RWPE2 (cell line): ENCODE results near the gene BOLA3.

Experiments
- ATAC-seq: fragments of 200-7000 bp; cut with Tn5 transposase; 3 replicates; pipeline ENCODE4 v1.9.1; 2021; ENCODE audit warnings: low read depth
- DNase-seq: peaks from one replicate; pipeline ENCODE4 v3.0.0-alpha.2; 2020; ENCODE audit warnings: low spot score
- H3K27ac ChIP-seq: fragments of 450-650 bp; 2 replicates; pipeline ENCODE4 v1.5.1; 2017; ENCODE audit warnings: mild to moderate bottlenecking; ENCODE audit not compliant: poor library complexity, severe bottlenecking
- H3K27me3 ChIP-seq: fragments of 250-450 bp; sonication (Bioruptor Pico); 2 replicates; pipeline ENCODE4 v1.5.1; 2021; ENCODE audit warnings: mild to moderate bottlenecking, moderate library complexity; ENCODE audit not compliant: insufficient read depth, poor library complexity, severe bottlenecking
- H3K36me3 ChIP-seq: fragments of 250-450 bp; sonication (Bioruptor Pico); 2 replicates; pipeline ENCODE4 v1.5.1; 2020; ENCODE audit warnings: low read depth, mild to moderate bottlenecking, moderate library complexity
- H3K4me1 ChIP-seq: fragments of 250-450 bp; sonication (Bioruptor Pico); 2 replicates; pipeline ENCODE4 v1.5.1; 2021; ENCODE audit warnings: mild to moderate bottlenecking, moderate library complexity; ENCODE audit not compliant: insufficient read depth, poor library complexity, severe bottlenecking
- H3K4me3 ChIP-seq: fragments of 250-450 bp; sonication (Bioruptor Pico); 2 replicates; pipeline ENCODE4 v1.5.1; 2021; ENCODE audit warnings: mild to moderate bottlenecking, moderate library complexity; ENCODE audit not compliant: severe bottlenecking
- H3K9me3 ChIP-seq: fragments of 250-450 bp; sonication (Bioruptor Pico); 2 replicates; pipeline ENCODE4 v1.5.1; 2021; ENCODE audit warnings: mild to moderate bottlenecking, moderate library complexity; ENCODE audit not compliant: severe bottlenecking
- TF ChIP-seq, protein P1 (sequence below): fragments of 450-650 bp; IDR thresholded peaks from one replicate; pipeline ENCODE4 v1.5.1; 2017; ENCODE audit warnings: mild to moderate bottlenecking, moderate library complexity; ENCODE audit not compliant: poor library complexity, severe bottlenecking

Gene BOLA3

DNA sequence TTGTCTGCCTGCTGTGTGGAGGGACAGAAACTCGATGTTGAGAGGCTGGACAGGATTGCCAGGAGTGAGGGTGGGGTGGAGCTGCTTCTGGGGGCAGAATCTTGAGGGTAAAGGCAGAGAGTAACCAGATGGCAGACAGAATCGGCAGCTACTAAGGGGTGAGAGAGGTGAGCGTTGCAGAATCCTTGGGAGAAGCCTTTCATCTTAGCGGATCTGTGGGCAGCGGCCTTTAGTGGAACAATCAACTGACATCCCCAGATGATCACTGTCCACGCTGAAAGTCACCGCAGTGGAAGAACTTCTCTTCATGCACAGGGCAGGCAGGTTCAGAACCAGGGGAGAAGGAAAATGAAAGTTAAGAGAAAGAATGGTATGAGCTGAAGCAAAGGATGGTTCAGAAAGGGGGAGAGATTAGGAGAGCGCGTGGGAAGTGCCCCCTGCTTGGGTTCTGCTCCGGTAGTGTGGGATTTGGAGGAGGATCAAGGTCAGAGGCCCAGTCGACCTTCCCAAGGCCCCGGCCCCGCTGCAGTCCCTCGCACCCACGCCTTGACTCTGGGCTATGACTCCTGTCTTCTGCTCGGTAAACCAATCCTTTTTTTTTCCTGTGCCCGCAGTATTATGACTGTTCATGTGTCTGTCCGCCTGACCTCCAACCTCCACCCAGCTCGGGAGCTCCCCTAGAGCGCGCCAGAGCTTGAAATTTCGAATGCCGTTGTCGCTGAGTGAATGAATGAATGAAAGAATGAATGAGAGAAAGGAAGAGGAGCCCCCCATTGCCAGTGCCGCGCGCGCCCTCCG is 584 bp downstream of the BOLA3 start:
- H3K27me3 ChIP-seq, result no peaks in the 10 kb centered on the region
- peak; percentile 21 for ATAC-seq

DNA sequence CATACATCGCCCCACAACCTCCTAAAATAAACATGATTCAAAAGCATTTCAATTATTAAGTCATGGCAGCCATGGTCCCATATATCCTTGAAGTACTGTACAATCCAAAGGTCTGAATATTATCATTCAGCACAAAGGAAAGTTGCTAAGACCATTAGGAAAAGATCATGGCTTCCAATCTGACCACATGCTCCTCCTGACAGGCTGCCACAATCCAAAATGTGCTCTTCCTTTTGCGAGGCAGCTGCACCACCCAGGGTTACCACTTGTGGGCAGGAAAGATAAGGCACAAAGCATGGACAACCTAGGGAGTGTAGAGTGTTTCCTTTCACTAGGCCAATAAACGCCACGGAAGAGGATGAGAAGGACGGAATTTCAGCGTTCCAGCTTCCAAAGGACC is 5.4 kb downstream of the BOLA3 start:
- TF ChIP-seq, protein P1, sequence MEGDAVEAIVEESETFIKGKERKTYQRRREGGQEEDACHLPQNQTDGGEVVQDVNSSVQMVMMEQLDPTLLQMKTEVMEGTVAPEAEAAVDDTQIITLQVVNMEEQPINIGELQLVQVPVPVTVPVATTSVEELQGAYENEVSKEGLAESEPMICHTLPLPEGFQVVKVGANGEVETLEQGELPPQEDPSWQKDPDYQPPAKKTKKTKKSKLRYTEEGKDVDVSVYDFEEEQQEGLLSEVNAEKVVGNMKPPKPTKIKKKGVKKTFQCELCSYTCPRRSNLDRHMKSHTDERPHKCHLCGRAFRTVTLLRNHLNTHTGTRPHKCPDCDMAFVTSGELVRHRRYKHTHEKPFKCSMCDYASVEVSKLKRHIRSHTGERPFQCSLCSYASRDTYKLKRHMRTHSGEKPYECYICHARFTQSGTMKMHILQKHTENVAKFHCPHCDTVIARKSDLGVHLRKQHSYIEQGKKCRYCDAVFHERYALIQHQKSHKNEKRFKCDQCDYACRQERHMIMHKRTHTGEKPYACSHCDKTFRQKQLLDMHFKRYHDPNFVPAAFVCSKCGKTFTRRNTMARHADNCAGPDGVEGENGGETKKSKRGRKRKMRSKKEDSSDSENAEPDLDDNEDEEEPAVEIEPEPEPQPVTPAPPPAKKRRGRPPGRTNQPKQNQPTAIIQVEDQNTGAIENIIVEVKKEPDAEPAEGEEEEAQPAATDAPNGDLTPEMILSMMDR, result no peak
- H3K36me3 ChIP-seq, result peaks cover 17% of the 10 kb centered on the region

More for the DNA sequence above, 584 bp downstream of the BOLA3 start:
- Histone ChIP-seq H3K9me3 (no peaks in the 10 kb centered on the region), H3K27ac (peak overlapping the region; percentile 49), H3K36me3 (peaks cover 19% of the 10 kb centered on the region), H3K4me3 (peak overlapping the region; percentile 94), H3K4me1 (no peaks in the 10 kb centered on the region)
- no peak for DNase-seq
- TF ChIP-seq, protein P1, result no peak

DNA sequence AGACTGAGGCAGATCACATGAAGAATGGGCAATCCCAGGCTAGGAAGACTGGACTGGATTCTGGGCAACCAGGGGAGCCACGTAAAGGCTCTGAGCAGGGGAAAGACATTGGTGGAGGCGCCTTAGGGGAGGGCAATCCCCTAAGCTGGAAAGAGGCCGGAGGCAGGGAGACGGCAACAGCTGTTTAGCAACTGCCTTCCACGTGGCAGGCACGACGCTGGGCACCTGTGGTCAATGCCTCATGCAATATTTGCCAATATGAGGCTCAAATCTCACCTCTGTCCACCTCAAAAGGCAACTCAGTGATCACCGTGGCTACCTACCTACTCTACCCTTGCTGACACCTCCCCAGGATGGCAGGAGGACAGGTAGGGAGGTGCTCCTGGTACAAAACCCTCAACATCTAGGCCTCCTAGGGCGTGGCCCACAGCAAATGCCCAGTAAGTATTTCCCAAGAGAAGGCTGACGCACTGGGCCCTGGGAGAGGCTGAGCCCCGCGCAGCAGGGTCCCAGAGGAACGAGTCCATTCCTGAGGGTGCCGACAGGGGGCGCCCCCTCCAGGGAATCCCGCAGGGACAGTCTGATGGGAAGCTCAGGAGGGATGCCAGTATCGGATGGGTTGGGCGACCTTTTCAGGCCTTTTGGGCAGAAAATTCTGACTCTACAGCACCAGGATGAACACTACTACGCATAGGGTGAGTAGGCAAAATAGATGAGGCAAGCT is 8.9 kb downstream of the BOLA3 start:
- H3K4me3 ChIP-seq, result no peak overlapping the region
- H3K27ac ChIP-seq, result no peak overlapping the region
- no peaks in the 10 kb centered on the region for H3K27me3 ChIP-seq
- ATAC-seq (no peak; the same call in 2 of the 3 replicates), DNase-seq (no peak)
- H3K9me3 ChIP-seq, result no peaks in the 10 kb centered on the region
- TF ChIP-seq, protein P1, result peak; percentile 16
- H3K4me1 ChIP-seq, result no peaks in the 10 kb centered on the region
- H3K36me3 ChIP-seq, result peaks cover 19% of the 10 kb centered on the region

More for the DNA sequence above, 5.4 kb downstream of the BOLA3 start:
- ATAC-seq (no peak), DNase-seq (no peak)
- no peaks in the 10 kb centered on the region for H3K4me1 ChIP-seq
- H3K27me3 ChIP-seq, result no peaks in the 10 kb centered on the region
- no peaks in the 10 kb centered on the region for H3K9me3 ChIP-seq
- no peak overlapping the region for H3K4me3 ChIP-seq
- no peak overlapping the region for H3K27ac ChIP-seq

DNA sequence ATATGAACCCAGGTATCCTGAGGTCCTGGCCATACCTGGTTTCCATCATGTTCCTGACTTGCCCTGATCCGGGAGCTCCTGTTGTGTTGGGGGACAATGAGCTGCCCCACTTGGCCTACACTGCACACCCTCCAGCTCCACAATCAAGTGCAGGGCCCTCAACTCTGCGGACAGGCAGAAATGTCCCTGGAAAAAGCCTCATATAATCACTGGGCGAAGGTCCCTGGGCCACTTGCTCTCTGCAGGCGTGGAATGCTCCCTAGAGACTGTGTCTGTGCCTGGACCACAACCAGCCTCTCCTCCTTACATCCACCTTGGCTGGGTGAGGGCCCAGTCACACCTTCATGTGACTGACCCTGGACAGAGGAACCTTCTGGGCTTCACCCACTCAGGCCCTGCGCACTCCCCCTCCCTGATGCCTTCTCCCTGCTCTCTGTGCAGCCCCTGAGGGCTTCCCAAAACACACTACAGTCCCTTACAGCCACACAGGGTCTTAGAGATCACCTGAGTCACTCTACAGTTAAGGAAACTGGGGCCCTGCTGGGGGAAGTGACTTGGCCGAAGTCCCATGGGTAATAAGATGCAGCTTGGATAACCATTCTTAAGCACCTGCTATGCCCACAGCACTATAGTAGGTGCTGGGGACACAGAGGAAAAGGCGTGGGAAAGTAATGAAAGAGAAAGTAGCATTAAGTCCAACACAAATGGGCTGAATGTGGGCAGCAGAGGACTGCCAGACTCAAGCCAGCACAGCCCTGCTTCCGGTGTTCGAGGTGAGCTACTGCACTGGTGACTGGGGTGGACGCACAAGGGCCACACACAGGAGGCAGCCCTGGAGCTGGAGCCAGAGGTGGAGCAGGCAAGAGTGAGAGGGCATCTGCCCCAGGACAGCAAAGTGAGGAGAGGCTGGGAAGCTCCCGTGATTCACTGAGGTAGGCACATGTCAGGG is 9.8 kb downstream of the BOLA3 start:
- H3K9me3 ChIP-seq, result no peaks in the 10 kb centered on the region
- H3K27me3 ChIP-seq, result no peaks in the 10 kb centered on the region
- TF ChIP-seq, protein P1, result no peak
- no peak overlapping the region for H3K27ac ChIP-seq
- ATAC-seq (no peak), DNase-seq (no peak)
- no peak overlapping the region for H3K4me3 ChIP-seq
- no peaks in the 10 kb centered on the region for H3K4me1 ChIP-seq
- H3K36me3 ChIP-seq, result peaks cover 19% of the 10 kb centered on the region
